IMR-90 (cell line): Measurements from ENCODE around the gene AFTPH. TPM values are rescaled to one million over a fixed set of nuclear protein-coding genes. Genes with fewer than 3 reads are reported as not detected.

Source experiments
- ATAC-seq: fragments of 200-7000 bp; cut with Tn5 transposase; 2 replicates; pipeline ENCODE4 v1.9.1; 2020; ENCODE audit warnings: low read depth, mild to moderate bottlenecking, moderate library complexity
- BruUV-seq: library from RNA; stranded (reverse); fragments of 400-500 nt; replicated peaks from 2 replicates; lab custom pipeline; 2021; lab: Mats Ljungman, UMichigan
- CTCF ChIA-PET: fragments of 300-600 bp; formaldehyde crosslinking; extraction: SDS; loops from one replicate; lab custom pipeline; 2021; ENCODE audit warnings: antibody characterized with exemption; lab: Yijun Ruan, JAX
- POLR2A ChIA-PET: fragments of 300-600 bp; sonication (Branson Sonifier 250); formaldehyde crosslinking; loops from one replicate; lab custom pipeline; 2022; ENCODE audit warnings: antibody characterized with exemption; ENCODE audit not compliant: unreplicated experiment; lab: Charles Lee
- DNase-seq: peaks from one replicate; pipeline ENCODE4 v3.0.0; 2013
- H2AFZ ChIP-seq: replicated peaks from 2 replicates; pipeline ENCODE3; 2013; ENCODE audit warnings: low read length, mild to moderate bottlenecking; ENCODE audit not compliant: poor library complexity
- H2AK5ac ChIP-seq: 2 replicates; pipeline ENCODE4 v1.6.1; 2013; ENCODE audit warnings: low read depth, low read length, inconsistent platforms
- H2AK9ac ChIP-seq: replicated peaks from 2 replicates; pipeline ENCODE3; 2013; ENCODE audit warnings: mild to moderate bottlenecking, low read depth, low read length, moderate library complexity; ENCODE audit not compliant: poor library complexity
- H2BK120ac ChIP-seq: 2 replicates; pipeline ENCODE4 v1.6.1; 2013; ENCODE audit warnings: low read depth, low read length, inconsistent platforms
- H2BK15ac ChIP-seq: 3 replicates; pipeline ENCODE4 v1.6.1; 2013; ENCODE audit warnings: low read depth, low read length, inconsistent platforms
- H2BK20ac ChIP-seq: 2 replicates; pipeline ENCODE4 v1.6.1; 2013; ENCODE audit warnings: low read depth, mild to moderate bottlenecking, inconsistent platforms, low read length, moderate library complexity
- H2BK5ac ChIP-seq: 2 replicates; pipeline ENCODE4 v1.6.1; 2013; ENCODE audit warnings: mild to moderate bottlenecking, low read depth, low read length, inconsistent platforms; ENCODE audit not compliant: poor library complexity, severe bottlenecking
- H3K14ac ChIP-seq: replicated peaks from 2 replicates; pipeline ENCODE4 v1.6.1; 2013; ENCODE audit warnings: low read depth, low read length, inconsistent platforms
- H3K18ac ChIP-seq: 2 replicates; pipeline ENCODE4 v1.6.1; 2013; ENCODE audit warnings: low read depth, low read length, control low read depth
- H3K23ac ChIP-seq: 2 replicates; pipeline ENCODE4 v1.6.1; 2013; ENCODE audit warnings: low read depth, low read length, inconsistent platforms
- H3K27ac ChIP-seq: 2 replicates; pipeline ENCODE4 v1.5.1; 2013; ENCODE audit warnings: mild to moderate bottlenecking, control low read depth, low read length; ENCODE audit not compliant: insufficient read depth
- H3K27me3 ChIP-seq: 2 replicates; pipeline ENCODE4 v1.6.1; 2013; ENCODE audit warnings: low read length; ENCODE audit not compliant: control insufficient read depth, insufficient read depth
- H3K36me3 ChIP-seq: 2 replicates; pipeline ENCODE4 v1.6.1; 2013; ENCODE audit warnings: low read length, mixed read lengths; ENCODE audit not compliant: control insufficient read depth, insufficient read depth
- H3K4ac ChIP-seq: 2 replicates; pipeline ENCODE4 v1.6.1; 2013; ENCODE audit warnings: low read depth, low read length, inconsistent platforms
- H3K4me1 ChIP-seq: 2 replicates; pipeline ENCODE4 v1.6.1; 2013; ENCODE audit warnings: low read length, mixed read lengths; ENCODE audit not compliant: control insufficient read depth, insufficient read depth
- H3K4me2 ChIP-seq: 2 replicates; pipeline ENCODE4 v1.6.1; 2013; ENCODE audit warnings: low read depth, mild to moderate bottlenecking, control low read depth, low read length, moderate library complexity
- H3K4me3 ChIP-seq: 2 replicates; pipeline ENCODE4 v1.5.1; 2013; ENCODE audit warnings: low read depth, mild to moderate bottlenecking, control low read depth, low read length, moderate library complexity; ENCODE audit not compliant: insufficient read depth
- H3K56ac ChIP-seq: 2 replicates; pipeline ENCODE4 v1.6.1; 2013; ENCODE audit warnings: low read length, inconsistent platforms; ENCODE audit not compliant: insufficient read depth; ENCODE audit errors: extremely low read depth
- H3K79me1 ChIP-seq, 2 experiments: 2 replicates each; pipeline ENCODE4 v1.6.1; 2013; ENCODE audit warnings: low read length in 2 of 2, inconsistent platforms in 1 of 2, low read depth in 1 of 2
- H3K9ac ChIP-seq: 2 replicates; pipeline ENCODE4 v1.6.1; 2013; ENCODE audit warnings: low read depth, low read length, control low read depth
- H3K9me1 ChIP-seq: 2 replicates; pipeline ENCODE4 v1.6.1; 2013; ENCODE audit warnings: low read length, inconsistent platforms; ENCODE audit not compliant: insufficient read depth
- H3K9me3 ChIP-seq: 2 replicates; pipeline ENCODE4 v1.6.1; 2013; ENCODE audit warnings: low read length; ENCODE audit not compliant: control insufficient read depth, insufficient read depth
- H4K20me1 ChIP-seq: 2 replicates; pipeline ENCODE4 v1.6.1; 2013; ENCODE audit warnings: low read length, inconsistent platforms; ENCODE audit not compliant: insufficient read depth
- H4K5ac ChIP-seq: 2 replicates; pipeline ENCODE4 v1.6.1; 2013; ENCODE audit warnings: mild to moderate bottlenecking, low read depth, low read length, control low read depth
- H4K8ac ChIP-seq, 2 experiments: 2 replicates each; pipeline ENCODE4 v1.6.1; 2013; ENCODE audit warnings: low read depth in 2 of 2, low read length in 2 of 2, control low read depth in 1 of 2, inconsistent platforms in 1 of 2
- H4K91ac ChIP-seq: 2 replicates; pipeline ENCODE4 v1.6.1; 2013; ENCODE audit warnings: low read depth, low read length, inconsistent platforms; ENCODE audit not compliant: insufficient read depth
- CEBPB ChIP-seq: IDR thresholded peaks from 2 replicates; pipeline ENCODE4 v1.6.1; 2012; ENCODE audit warnings: low read depth, low read length, improper control_type of control experiment
- FOS ChIP-seq: fragments of 150-350 bp; IDR thresholded peaks from 2 replicates; pipeline ENCODE4 v1.6.1; 2016; ENCODE audit warnings: low read depth, low read length
- NFE2L2 ChIP-seq: fragments of 150-350 bp; IDR thresholded peaks from 2 replicates; pipeline ENCODE4 v1.6.1; 2016; ENCODE audit warnings: low read depth, mild to moderate bottlenecking, low read length
- RFX5 ChIP-seq: IDR thresholded peaks from 2 replicates; pipeline ENCODE4 v1.8.0; 2012; ENCODE audit warnings: low read depth, mild to moderate bottlenecking, low read length, moderate library complexity
- WGBS, 2 experiments: methylation state at CpG; one replicate each; pipeline versions ENCODE4 v1.1.5 to v1.1.7; 2013; ENCODE audit warnings: missing lambda C conversion rate in 2 of 2; ENCODE audit not compliant: insufficient read length in 1 of 2; ENCODE audit errors: extremely low coverage in 2 of 2; 5-methylcytosine and 5-hydroxymethylcytosine counted together
- dilution Hi-C: fragments of 300-500 bp; cut with HindIII; formaldehyde crosslinking; loops from one replicate; pipeline ENCODE4 v1.14.3; 2018; ENCODE audit warnings: low sequenced_read_pairs; ENCODE audit not compliant: unreplicated experiment
- in situ Hi-C: fragments of 300-500 bp; cut with MboI; formaldehyde crosslinking; loops from 3 replicates; pipeline ENCODE4 v1.14.3; 2019; ENCODE audit warnings: low sequenced_read_pairs, inconsistent platforms, mixed read lengths
- intact Hi-C: fragments of 100-400 bp; cut with micrococcal nuclease; formaldehyde crosslinking; loops from 2 replicates; pipeline ENCODE4 v1.10.0; 2022
- polyA plus RNA-seq, 3 experiments: library from polyadenylated mRNA; depleted of rRNA; stranded (reverse); fragments of >200 nt; gene quantifications; 2 replicates each; pipeline ENCODE4 v1.2.3, GENCODE V29; 2012; ENCODE audit warnings: low replicate concordance in 1 of 3
- total RNA-seq: library from RNA; depleted of rRNA; stranded (reverse); fragments of >200 nt; gene quantifications from 2 replicates; pipeline ENCODE4 v1.2.3, GENCODE V29; 2012

AFTPH gene
- total and polyA plus RNA-seq, 2 of the 4 experiments (the other 2 are of a cell fraction), result 9.4 to 19.9 TPM

- Histone ChIP-seq H3K9me1 (peaks cover 30% of the 10 kb centered on the region), H2BK120ac (no peak overlapping the region), H3K56ac (no peak overlapping the region), H3K14ac (no peak overlapping the region), H2AFZ (no peak overlapping the region), H3K4me2 (no peak overlapping the region), H2BK5ac (no peak overlapping the region), H3K36me3 (peaks cover 12% of the 10 kb centered on the region), H3K9ac (no peak overlapping the region), H4K91ac (no peak overlapping the region), H2AK9ac (no peak overlapping the region), H3K9me3 (no peaks in the 10 kb centered on the region), H2AK5ac (no peak overlapping the region), H3K23ac (no peak overlapping the region), H3K4ac (no peak overlapping the region), H2BK15ac (no peak overlapping the region), H3K4me1 (peaks cover 18% of the 10 kb centered on the region), H3K4me3 (no peak overlapping the region), H3K79me1 (peaks cover 40 to 82% of the 10 kb centered on the region in 2 experiments), H4K8ac (no peak overlapping the region), H2BK20ac (no peak overlapping the region), H3K27ac (no peak overlapping the region), H3K18ac (no peak overlapping the region), H3K27me3 (no peaks in the 10 kb centered on the region), H4K5ac (no peak overlapping the region), H4K20me1 (peaks cover 76% of the 10 kb centered on the region)
- TF ChIP-seq RFX5 (no peak), CEBPB (no peak), NFE2L2 (no peak), FOS (no peak)
- dilution Hi-C loops (no loop called here), intact Hi-C loops (loop anchor here (10.0 kb wide), 1 partner anchor 405 kb away; no protein-coding TSS in a partner anchor), in situ Hi-C loops (no loop called here)
- POLR2A ChIA-PET, result no interaction called here
- DNase-seq (no peak), ATAC-seq (no peak)
- no TSS peak for BruUV-seq
- no CpG with 5 or more reads among the region's 2 CpGs for WGBS, 2 experiments
- CTCF ChIA-PET, result interaction anchor here (0.7 kb wide), 1 partner anchor 12 kb away, joined by 3 read pairs; no protein-coding TSS in a partner anchor
Measured at GRCh38 chr2:64639691-64640090, 115.6 kb downstream of the AFTPH start.
